HCT116 (cell line): ENCODE measurements around the gene EP400. TPM values are rescaled to one million over a fixed set of nuclear protein-coding genes. Genes with fewer than 3 reads are reported as not detected.

ENCODE experiments used
- ATAC-seq: fragments of 200-7000 bp; cut with Tn5 transposase; 2 replicates; pipeline ENCODE4 v1.9.1; 2020; ENCODE audit warnings: mild to moderate bottlenecking, moderate library complexity
- BruUV-seq: library from RNA; stranded (reverse); fragments of 400-500 nt; replicated peaks from 2 replicates; lab custom pipeline; 2021; lab: Mats Ljungman, UMichigan
- CTCF ChIA-PET: fragments of 300-600 bp; sonication (Branson Sonifier 250); formaldehyde crosslinking; loops from one replicate; lab custom pipeline; 2021; ENCODE audit warnings: antibody characterized with exemption; lab: Charles Lee
- POLR2A ChIA-PET: fragments of 300-600, 350-600 bp; sonication (Branson Sonifier 250); formaldehyde crosslinking; loops from one replicate; lab custom pipeline; 2021; ENCODE audit warnings: antibody characterized with exemption; lab: Charles Lee
- RAD21 ChIA-PET, 2 experiments: fragments of 300-600 bp; sonication (Branson Sonifier 250); formaldehyde crosslinking; loops; one replicate each; lab custom pipeline; 2023; ENCODE audit warnings: low total read pairs in 2 of 2; ENCODE audit not compliant: uncharacterized antibody in 2 of 2, unreplicated experiment in 2 of 2, low non-redundant PET in 1 of 2; lab: Charles Lee
- DNase-seq: peaks from one replicate; pipeline ENCODE4 v3.0.0-alpha.2; 2010; ENCODE audit warnings: low read depth, low spot score
- H2AFZ ChIP-seq: fragments of 200-600 bp; shearing (Covaris generic), sonication (generic); 2 replicates; pipeline ENCODE4 v1.6.1; 2017; ENCODE audit warnings: low read depth, mixed run types, mixed read lengths, antibody characterized with exemption, low read length; ENCODE audit not compliant: poor library complexity, severe bottlenecking
- H3K27ac ChIP-seq: 2 replicates; pipeline ENCODE4 v1.5.1; 2012; ENCODE audit warnings: low read depth, low read length
- H3K27me3 ChIP-seq: fragments of 200-600 bp; sonication (generic); 2 replicates; pipeline ENCODE4 v1.6.1; 2016; ENCODE audit warnings: mixed run types, low read length, mixed read lengths; ENCODE audit not compliant: insufficient read depth
- H3K36me3 ChIP-seq, 2 experiments: fragments of 200-500 bp in 1 of 2; fragments of 200-600 bp in 1 of 2; sonication (Bioruptor generic) in 1 of 2; sonication (generic) in 1 of 2; 2 replicates each; pipeline versions ENCODE4 v1.5.1 to v1.6.1; 2014 to 2016; ENCODE audit warnings: low read length in 2 of 2, inconsistent platforms in 1 of 2, mixed read lengths in 1 of 2, mixed run types in 1 of 2; ENCODE audit not compliant: insufficient read depth in 2 of 2, control insufficient read depth in 1 of 2
- H3K4me1 ChIP-seq, 2 experiments: fragments of 200-600 bp in 1 of 2; sonication (generic) in 1 of 2; 2 replicates each; pipeline versions ENCODE4 v1.5.1 to v1.6.1; 2012 to 2017; ENCODE audit warnings: low read length in 2 of 2, inconsistent platforms in 1 of 2, mild to moderate bottlenecking in 1 of 2, mixed read lengths in 1 of 2, mixed run types in 1 of 2, moderate library complexity in 1 of 2; ENCODE audit not compliant: insufficient read depth in 2 of 2, control insufficient read depth in 1 of 2
- H3K4me2 ChIP-seq: fragments of 200-600 bp; sonication (generic); 2 replicates; pipeline ENCODE4 v1.6.1; 2017; ENCODE audit warnings: mixed run types, low read length, mixed read lengths
- H3K4me3 ChIP-seq, 2 experiments: fragments of 200-600 bp in 1 of 2; sonication (generic) in 1 of 2; replicated peaks in 1 of 2; 2 replicates each; pipeline ENCODE4 v1.5.1; 2011 to 2016; ENCODE audit warnings: low read length in 2 of 2, control low read depth in 1 of 2, low read depth in 1 of 2, mild to moderate bottlenecking in 1 of 2, mixed read lengths in 1 of 2, mixed run types in 1 of 2
- H3K79me2 ChIP-seq: fragments of 200-600 bp; sonication (generic); 2 replicates; pipeline ENCODE4 v1.6.1; 2017; ENCODE audit warnings: mild to moderate bottlenecking, mixed run types, low read length, moderate library complexity, mixed read lengths; ENCODE audit not compliant: insufficient read depth
- H3K9ac ChIP-seq: fragments of 200-600 bp; sonication (generic); 2 replicates; pipeline ENCODE4 v1.6.1; 2016; ENCODE audit warnings: low read length, mixed read lengths
- H3K9me2 ChIP-seq: fragments of 200-600 bp; sonication (generic), shearing (Covaris generic); 2 replicates; pipeline ENCODE4 v1.6.1; 2017; ENCODE audit warnings: mixed run types, mild to moderate bottlenecking, moderate library complexity; ENCODE audit not compliant: insufficient read depth
- H3K9me3 ChIP-seq, 2 experiments: fragments of 200-500 bp in 1 of 2; fragments of 200-600 bp in 1 of 2; sonication (Bioruptor generic) in 1 of 2; sonication (generic) in 1 of 2; 2 replicates each; pipeline ENCODE4 v1.6.1; 2014 to 2017; ENCODE audit warnings: low read length in 2 of 2, mixed read lengths in 2 of 2, inconsistent platforms in 1 of 2, low read depth in 1 of 2, mild to moderate bottlenecking in 1 of 2, mixed run types in 1 of 2, moderate library complexity in 1 of 2; ENCODE audit not compliant: control insufficient read depth in 1 of 2, insufficient read depth in 1 of 2
- H4K20me1 ChIP-seq: fragments of 200-600 bp; sonication (generic), shearing (Covaris generic); 2 replicates; pipeline ENCODE4 v1.6.1; 2017; ENCODE audit warnings: mixed run types, mild to moderate bottlenecking, moderate library complexity; ENCODE audit not compliant: insufficient read depth
- ATF3 ChIP-seq: IDR thresholded peaks from 2 replicates; pipeline ENCODE4 v1.6.1; 2012
- EGR1 ChIP-seq: IDR thresholded peaks from 2 replicates; pipeline ENCODE4 v1.6.1; 2012; ENCODE audit warnings: low read depth
- ELF1 ChIP-seq: IDR thresholded peaks from 2 replicates; pipeline ENCODE4 v1.6.1; 2012; ENCODE audit warnings: low read depth, borderline replicate concordance
- EZH2phosphoT487 ChIP-seq: fragments of 200-600 bp; IDR thresholded peaks from 2 replicates; pipeline ENCODE4 v1.6.1; 2018; ENCODE audit warnings: antibody characterized with exemption, borderline replicate concordance
- POLR2AphosphoS5 ChIP-seq: IDR thresholded peaks from 2 replicates; pipeline ENCODE4 v1.6.1; 2011; ENCODE audit warnings: mild to moderate bottlenecking, low read depth, low read length, moderate library complexity
- SIN3A ChIP-seq: IDR thresholded peaks from 2 replicates; pipeline ENCODE4 v1.6.1; 2012; ENCODE audit warnings: low read depth
- TCF7L2 ChIP-seq: IDR thresholded peaks from 2 replicates; pipeline ENCODE4 v1.7.0; 2011; ENCODE audit warnings: borderline replicate concordance, inconsistent platforms; ENCODE audit not compliant: insufficient read depth, insufficient read length; ENCODE audit errors: extremely low read depth
- YY1 ChIP-seq: IDR thresholded peaks from 2 replicates; pipeline ENCODE4 v1.6.1; 2011; ENCODE audit warnings: low read length, low read depth, moderate library complexity, mild to moderate bottlenecking; ENCODE audit not compliant: insufficient replicate concordance; ENCODE audit errors: extremely low read depth
- ZBTB33 ChIP-seq: IDR thresholded peaks from 2 replicates; pipeline ENCODE4 v1.6.1; 2011; ENCODE audit warnings: mild to moderate bottlenecking, low read length, moderate library complexity; ENCODE audit not compliant: insufficient replicate concordance; ENCODE audit errors: extremely low read depth
- ZFX ChIP-seq: fragments of 450-650 bp; IDR thresholded peaks from 2 replicates; pipeline ENCODE4 v1.6.1; 2017
- intact Hi-C: fragments of 100-400 bp; cut with micrococcal nuclease; formaldehyde crosslinking; loops from 2 replicates; pipeline ENCODE4 v1.10.0; 2022
- total RNA-seq: library from RNA; stranded (reverse); gene quantifications from one replicate; pipeline ENCODE4 v1.2.1, GENCODE V29; 2021; ENCODE audit not compliant: unreplicated experiment
- TF ChIP-seq, protein P1 (sequence below), 3 experiments: fragments of 200-600 bp in 1 of 3; sonication (generic) in 1 of 3; IDR thresholded peaks in 2 of 3; conservative IDR thresholded peaks in 1 of 3; 2 replicates each; pipeline ENCODE4 v1.5.1; 2012 to 2017; ENCODE audit warnings: low read depth in 2 of 3, low read length in 2 of 3, antibody characterized with exemption in 1 of 3, borderline replicate concordance in 1 of 3, control low read depth in 1 of 3, mild to moderate bottlenecking in 1 of 3, mixed read lengths in 1 of 3, mixed run types in 1 of 3, moderate library complexity in 1 of 3; ENCODE audit not compliant: insufficient read depth in 1 of 3

EP400 gene
- total RNA-seq, 1 experiment from 2014 or later, result 54.5 TPM

DNA sequence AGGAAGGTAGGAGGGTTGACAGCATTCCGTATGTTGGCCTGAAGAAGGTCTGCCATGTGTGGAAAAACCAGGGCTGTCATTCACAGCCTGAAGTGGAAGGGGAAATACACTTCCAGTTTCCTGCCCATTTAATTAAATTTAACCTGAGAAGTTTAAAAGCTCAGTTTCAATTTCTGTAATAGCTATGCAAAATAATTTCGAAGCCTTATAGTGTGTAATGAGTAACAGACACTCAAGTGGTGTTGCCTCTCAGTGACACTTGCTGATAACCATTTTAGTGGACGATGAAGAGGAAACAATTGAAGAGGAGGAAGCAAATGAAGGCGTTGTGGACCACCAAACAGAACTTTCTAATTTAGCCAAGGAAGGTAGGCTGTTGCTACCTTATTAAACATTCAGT, 44.8 kb downstream of the EP400 start:
- Histone ChIP-seq H2AFZ (no peak overlapping the region), H3K27ac (no peak overlapping the region), H3K4me1 (no peaks in the 10 kb centered on the region), H3K9me2 (no peaks in the 10 kb centered on the region), H3K36me3 (peaks cover 24 to 47% of the 10 kb centered on the region in 2 experiments), H3K4me2 (no peak overlapping the region), H3K4me3 (no peak overlapping the region), H3K27me3 (no peaks in the 10 kb centered on the region), H3K9me3 (no peaks in the 10 kb centered on the region), H4K20me1 (no peaks in the 10 kb centered on the region), H3K9ac (no peak overlapping the region), H3K79me2 (no peaks in the 10 kb centered on the region; the same call in 1 of the 2 replicates)
- DNase-seq (no peak), ATAC-seq (no peak)
- ChIA-PET POLR2A (no interaction called here), CTCF (no interaction called here), RAD21 (no interaction called here)
- TF ChIP-seq EGR1, result no peak
- no peak for TF ChIP-seq TCF7L2
- no peak for TF ChIP-seq ELF1
- no peak for TF ChIP-seq ATF3
- TF ChIP-seq SIN3A, result no peak
- no peak for TF ChIP-seq EZH2phosphoT487
- TF ChIP-seq POLR2AphosphoS5, result no peak
- no peak for TF ChIP-seq YY1
- TF ChIP-seq, protein P1, sequence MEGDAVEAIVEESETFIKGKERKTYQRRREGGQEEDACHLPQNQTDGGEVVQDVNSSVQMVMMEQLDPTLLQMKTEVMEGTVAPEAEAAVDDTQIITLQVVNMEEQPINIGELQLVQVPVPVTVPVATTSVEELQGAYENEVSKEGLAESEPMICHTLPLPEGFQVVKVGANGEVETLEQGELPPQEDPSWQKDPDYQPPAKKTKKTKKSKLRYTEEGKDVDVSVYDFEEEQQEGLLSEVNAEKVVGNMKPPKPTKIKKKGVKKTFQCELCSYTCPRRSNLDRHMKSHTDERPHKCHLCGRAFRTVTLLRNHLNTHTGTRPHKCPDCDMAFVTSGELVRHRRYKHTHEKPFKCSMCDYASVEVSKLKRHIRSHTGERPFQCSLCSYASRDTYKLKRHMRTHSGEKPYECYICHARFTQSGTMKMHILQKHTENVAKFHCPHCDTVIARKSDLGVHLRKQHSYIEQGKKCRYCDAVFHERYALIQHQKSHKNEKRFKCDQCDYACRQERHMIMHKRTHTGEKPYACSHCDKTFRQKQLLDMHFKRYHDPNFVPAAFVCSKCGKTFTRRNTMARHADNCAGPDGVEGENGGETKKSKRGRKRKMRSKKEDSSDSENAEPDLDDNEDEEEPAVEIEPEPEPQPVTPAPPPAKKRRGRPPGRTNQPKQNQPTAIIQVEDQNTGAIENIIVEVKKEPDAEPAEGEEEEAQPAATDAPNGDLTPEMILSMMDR (IDR thresholded peaks at IDR 0.05 in 2 of 3, conservative IDR thresholded peaks at IDR 0.05 in 1 of 3; ENCODE audit: borderline replicate concordance in 1 of 3, insufficient read depth in 1 of 3, low read depth in 2 of 3, low read length in 2 of 3), result no peak
- TF ChIP-seq ZBTB33, result no peak
- TF ChIP-seq ZFX, result no peak
- no TSS peak for BruUV-seq
- intact Hi-C loops, result no loop called here
